Muscle layer of colon (tissue), 2 donors: ENCODE data around the gene ZNF438.

Experiments used
- H3K27ac ChIP-seq: one replicate; pipeline ENCODE4 v1.7.0; 2013; ENCODE audit warnings: low read depth, mild to moderate bottlenecking, low read length, moderate library complexity
- H3K27me3 ChIP-seq, 2 donors: one replicate each; pipeline ENCODE4 v1.7.0; 2013; ENCODE audit warnings: low read length in 2 of 2, mild to moderate bottlenecking in 2 of 2; ENCODE audit not compliant: insufficient read depth in 2 of 2, control insufficient read depth in 1 of 2
- H3K36me3 ChIP-seq: one replicate; pipeline ENCODE4 v1.7.0; 2013; ENCODE audit warnings: mild to moderate bottlenecking, low read length; ENCODE audit not compliant: insufficient read depth
- H3K4me1 ChIP-seq: one replicate; pipeline ENCODE4 v1.7.0; 2013; ENCODE audit warnings: mild to moderate bottlenecking, low read length; ENCODE audit not compliant: insufficient read depth
- H3K4me3 ChIP-seq, 2 donors: one replicate each; pipeline ENCODE4 v1.7.0; 2013; ENCODE audit warnings: low read length in 2 of 2, low read depth in 1 of 2, mild to moderate bottlenecking in 1 of 2, moderate library complexity in 1 of 2
- H3K9ac ChIP-seq: one replicate; pipeline ENCODE4 v1.7.0; 2013; ENCODE audit warnings: low read length
- H3K9me3 ChIP-seq: one replicate; pipeline ENCODE4 v1.7.0; 2013; ENCODE audit warnings: mild to moderate bottlenecking, low read length
- donor health status: abdominal sarcoma.
- donor health status: Adenocarcinoma of cecum.

ZNF438 gene

DNA sequence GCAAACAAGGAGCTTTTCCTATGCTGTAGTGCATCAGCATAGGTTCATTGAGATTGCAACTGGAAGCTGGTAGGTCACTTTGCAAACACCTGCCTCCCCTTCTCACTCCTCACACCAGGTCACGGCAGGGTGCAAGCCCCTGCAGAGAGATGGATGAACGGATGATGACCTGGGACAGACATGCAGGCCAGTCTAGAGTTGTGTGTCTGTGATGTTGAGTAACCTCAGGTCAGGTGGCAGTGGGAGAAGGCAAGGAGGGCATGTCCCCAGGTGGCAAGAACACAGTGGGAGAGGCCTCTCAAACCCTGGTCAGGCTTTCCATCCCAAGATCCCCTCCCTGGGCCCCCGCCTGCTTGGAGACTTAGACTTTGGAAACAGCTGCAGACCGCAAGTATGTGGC lies 205.0 kb downstream of the ZNF438 start:
- Histone ChIP-seq H3K36me3 (no peaks in the 10 kb centered on the region), H3K4me1 (peaks cover 11% of the 10 kb centered on the region), H3K4me3 (no peak overlapping the region), H3K27me3 (no peaks in the 10 kb centered on the region), H3K9me3 (no peaks in the 10 kb centered on the region), H3K27ac (no peak overlapping the region), H3K9ac (no peak overlapping the region)

DNA sequence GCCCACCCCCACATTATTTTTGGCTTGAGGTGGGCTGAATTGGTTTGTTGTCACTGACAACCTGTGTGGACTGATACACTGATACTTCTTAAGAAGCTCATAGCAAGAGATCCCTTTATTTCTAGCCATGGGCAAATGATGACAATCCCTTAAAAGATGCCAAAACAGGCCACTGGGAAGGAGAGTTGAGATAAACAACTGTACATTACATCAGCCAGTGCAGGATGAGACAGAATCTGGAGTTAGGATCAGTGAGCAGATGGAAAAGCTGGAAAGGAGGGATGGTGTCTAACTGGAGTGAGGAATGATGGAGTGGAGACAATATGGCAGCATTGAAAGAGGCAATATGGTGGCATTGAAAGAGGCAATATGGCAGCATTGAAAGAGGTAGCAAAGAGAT lies 206.2 kb downstream of the ZNF438 start:
- no peaks in the 10 kb centered on the region for H3K27me3 ChIP-seq
- H3K9me3 ChIP-seq = no peaks in the 10 kb centered on the region
- no peak overlapping the region for H3K27ac ChIP-seq
- H3K4me3 ChIP-seq = no peak overlapping the region
- H3K9ac ChIP-seq = no peak overlapping the region
- no peaks in the 10 kb centered on the region for H3K36me3 ChIP-seq
- H3K4me1 ChIP-seq = peaks cover 15% of the 10 kb centered on the region

DNA sequence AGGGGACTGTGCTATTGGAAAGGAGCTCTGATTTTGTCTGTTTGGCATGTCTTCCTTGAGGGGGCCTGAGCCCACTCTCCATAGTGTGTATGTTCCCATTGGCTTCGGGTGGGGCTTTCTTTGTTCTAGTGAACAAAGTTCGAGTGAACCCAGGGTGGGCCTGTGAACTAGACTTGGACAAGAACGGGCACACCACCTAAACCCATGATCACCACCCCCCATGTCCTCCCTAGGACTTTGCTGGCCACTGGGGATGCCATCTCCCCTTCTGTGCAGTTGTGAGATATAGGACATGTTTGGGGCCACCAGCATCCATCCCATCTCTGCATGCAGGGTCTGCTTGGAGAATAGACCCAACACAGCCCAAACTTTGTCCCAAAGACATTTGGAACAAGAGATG lies 206.6 kb downstream of the ZNF438 start:
- Histone ChIP-seq H3K36me3 (no peaks in the 10 kb centered on the region), H3K4me1 (peaks cover 20% of the 10 kb centered on the region), H3K9ac (no peak overlapping the region), H3K4me3 (no peak overlapping the region), H3K27me3 (no peaks in the 10 kb centered on the region), H3K9me3 (no peaks in the 10 kb centered on the region), H3K27ac (no peak overlapping the region)

DNA sequence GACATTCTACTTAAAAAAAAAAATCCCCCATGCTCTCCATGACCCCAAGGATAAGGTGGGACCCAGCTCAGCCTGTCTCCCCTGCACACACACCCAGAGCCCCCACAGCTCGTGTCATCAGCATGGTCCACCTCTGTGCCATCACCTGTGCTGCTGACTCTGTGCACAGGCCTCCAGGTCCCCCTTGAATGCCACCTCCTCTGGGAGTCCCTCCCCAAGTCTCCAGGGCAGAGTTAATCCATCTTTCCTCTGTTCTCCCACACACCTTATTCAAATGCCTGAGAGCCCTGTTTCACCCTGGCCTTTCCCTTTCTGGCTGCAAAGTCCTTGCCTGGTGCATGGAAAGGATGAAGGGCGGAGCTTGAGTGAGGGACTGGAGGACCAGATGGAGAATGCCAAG lies 208.0 kb downstream of the ZNF438 start:
- Histone ChIP-seq H3K36me3 (no peaks in the 10 kb centered on the region), H3K27ac (no peak overlapping the region), H3K4me1 (peaks cover 34% of the 10 kb centered on the region), H3K9ac (no peak overlapping the region), H3K4me3 (no peak overlapping the region), H3K27me3 (no peaks in the 10 kb centered on the region), H3K9me3 (no peaks in the 10 kb centered on the region)

DNA sequence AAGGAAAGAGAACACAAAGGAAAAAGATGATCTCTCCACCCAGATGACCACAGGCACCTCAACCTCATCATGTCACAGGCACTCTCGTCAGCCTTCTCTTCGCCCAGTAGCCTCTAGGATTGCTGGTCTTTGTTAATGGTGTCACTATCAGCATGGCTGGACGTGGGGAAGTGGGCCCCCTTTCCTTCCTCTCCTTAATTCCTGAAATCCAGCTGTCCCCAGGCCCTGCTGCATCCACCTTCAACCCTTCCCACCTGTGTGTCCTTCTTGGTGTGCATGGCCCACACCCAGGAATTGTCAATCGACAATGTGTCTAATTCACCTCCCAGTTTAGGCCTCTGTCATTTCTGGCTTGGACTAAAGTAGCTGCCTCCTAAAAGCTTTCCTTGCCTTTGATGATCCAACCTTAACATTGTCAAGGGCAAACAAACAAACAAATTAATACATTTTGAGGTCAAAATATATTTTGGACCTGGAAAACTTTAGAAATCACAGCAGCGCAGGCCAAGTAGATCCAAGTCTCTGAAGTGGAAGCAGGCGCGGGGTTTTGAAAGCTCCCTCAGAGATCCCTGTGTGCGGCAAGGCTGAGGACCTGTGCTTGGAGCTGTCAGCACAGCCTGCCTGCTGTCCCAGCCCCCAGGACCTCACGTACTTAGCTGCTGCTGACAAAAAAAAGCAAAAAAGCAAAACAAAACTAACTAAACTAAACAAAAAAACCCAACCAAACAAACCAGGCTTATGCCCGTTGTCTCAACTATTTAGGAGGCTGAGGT lies 208.8 kb downstream of the ZNF438 start:
- no peak overlapping the region for H3K9ac ChIP-seq
- H3K4me1 ChIP-seq = peaks cover 41% of the 10 kb centered on the region
- H3K9me3 ChIP-seq = no peaks in the 10 kb centered on the region
- no peak overlapping the region for H3K27ac ChIP-seq
- H3K27me3 ChIP-seq = no peaks in the 10 kb centered on the region
- no peak overlapping the region for H3K4me3 ChIP-seq
- H3K36me3 ChIP-seq = no peaks in the 10 kb centered on the region

DNA sequence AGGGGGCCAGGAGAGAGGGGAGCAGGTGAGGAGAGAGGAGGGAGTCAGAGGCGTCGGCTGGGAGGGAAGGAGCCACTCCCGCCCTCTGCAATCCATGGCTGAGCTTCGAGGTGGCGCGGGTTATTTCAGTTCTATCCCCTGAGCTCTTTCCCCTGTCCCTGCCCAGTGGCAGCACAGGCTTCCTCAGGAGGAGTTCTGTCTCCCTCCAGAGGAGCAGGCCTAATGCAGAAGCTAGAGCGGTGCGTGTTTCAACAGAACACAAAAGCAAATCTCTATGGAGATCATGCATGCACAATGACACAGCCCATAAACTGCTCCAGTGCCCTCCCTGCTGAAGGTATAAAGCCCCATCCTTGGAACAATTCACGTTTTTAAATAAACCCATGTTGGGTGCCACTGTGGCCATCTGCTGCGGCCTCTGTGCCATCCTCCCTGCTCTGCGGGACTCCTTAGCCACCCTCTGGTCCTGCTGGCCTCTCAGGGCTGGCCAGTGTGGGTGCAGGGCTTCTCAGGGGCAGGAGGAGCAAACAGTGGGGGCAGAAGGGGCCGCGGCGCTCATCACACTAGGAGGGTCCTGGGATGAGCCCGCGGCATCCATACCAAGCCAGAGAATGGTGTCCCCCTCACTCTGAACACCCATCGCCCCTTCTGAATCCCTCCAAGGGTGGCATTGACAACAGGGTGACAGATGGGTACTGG lies 209.5 kb downstream of the ZNF438 start:
- H3K36me3 ChIP-seq = no peaks in the 10 kb centered on the region
- H3K4me1 ChIP-seq = peaks cover 48% of the 10 kb centered on the region
- no peak overlapping the region for H3K4me3 ChIP-seq
- no peaks in the 10 kb centered on the region for H3K9me3 ChIP-seq
- no peak overlapping the region for H3K9ac ChIP-seq
- no peaks in the 10 kb centered on the region for H3K27me3 ChIP-seq
- peak overlapping the region; percentile 56 for H3K27ac ChIP-seq

DNA sequence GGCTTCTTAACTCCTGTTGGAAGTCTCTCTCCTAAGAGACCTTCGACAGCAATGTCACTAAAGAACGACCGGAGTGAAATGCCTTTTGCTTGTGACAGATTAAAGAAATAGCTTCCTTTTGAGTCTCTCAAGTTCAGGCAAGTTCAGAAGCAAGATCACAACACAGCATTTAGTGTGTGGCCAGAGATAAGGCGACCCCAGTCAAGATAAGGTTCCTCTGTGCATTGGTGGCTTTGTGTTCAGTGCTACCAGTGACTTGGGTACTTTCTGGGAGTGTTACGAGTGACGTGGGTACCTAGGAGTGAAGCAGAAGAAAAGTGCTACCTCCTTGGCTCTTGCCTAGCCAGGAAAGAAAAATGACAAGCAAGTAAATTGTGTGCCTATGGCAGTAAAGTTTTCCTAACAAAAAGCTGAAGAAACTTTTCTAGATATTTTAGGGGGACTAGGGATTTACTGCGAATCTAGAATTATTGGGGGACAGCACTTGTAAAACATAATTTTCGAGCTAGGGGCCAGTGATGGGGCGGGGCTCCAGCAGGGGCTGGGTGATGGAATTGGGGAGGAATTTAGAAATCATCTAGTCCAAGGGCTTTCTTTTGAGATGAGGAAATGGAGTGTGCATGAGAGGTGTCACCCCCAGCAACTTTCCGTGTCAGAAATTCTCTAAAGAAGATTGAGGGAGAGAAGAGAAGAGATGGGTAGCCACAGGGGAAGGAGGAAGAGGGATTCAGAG lies 210.2 kb downstream of the ZNF438 start:
- Histone ChIP-seq H3K4me1 (peaks cover 53% of the 10 kb centered on the region), H3K27ac (peak overlapping the region; percentile 56), H3K36me3 (no peaks in the 10 kb centered on the region), H3K27me3 (no peaks in the 10 kb centered on the region), H3K4me3 (no peak overlapping the region), H3K9ac (no peak overlapping the region), H3K9me3 (no peaks in the 10 kb centered on the region)

DNA sequence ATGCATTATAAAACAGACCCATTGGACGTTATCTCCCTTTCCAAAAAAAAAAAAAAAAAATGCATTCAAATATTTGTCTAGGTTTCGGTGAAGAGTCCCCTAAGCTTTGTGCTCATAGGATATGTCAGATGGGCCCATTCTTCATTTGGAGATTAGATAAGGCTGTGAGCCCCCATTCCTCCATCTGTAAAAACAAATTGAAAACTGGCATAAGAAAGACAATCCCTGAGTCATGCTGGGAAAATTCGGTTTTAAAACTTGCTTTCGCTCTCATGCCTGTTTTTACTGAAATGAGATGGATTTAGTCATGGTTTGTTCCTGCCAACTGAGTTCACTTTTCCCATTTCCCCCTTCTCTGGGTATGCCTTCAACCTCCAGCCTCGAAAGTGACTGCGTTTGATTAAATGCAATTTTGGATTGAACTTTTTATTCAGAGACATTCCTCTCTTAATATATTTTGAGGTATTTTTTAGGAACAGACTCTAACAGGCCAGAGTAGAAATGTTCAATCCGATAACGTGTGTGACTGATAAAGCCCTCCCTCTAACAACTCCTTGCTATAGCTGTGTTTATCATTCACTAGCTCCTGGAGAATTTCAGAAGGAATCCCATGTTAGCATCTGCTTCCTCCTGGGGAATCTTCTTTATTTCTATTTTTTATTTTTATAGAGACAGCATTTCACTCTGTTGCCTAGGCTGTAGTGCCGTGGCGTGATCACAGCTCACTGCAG lies 211.2 kb downstream of the ZNF438 start:
- H3K9ac ChIP-seq = peak overlapping the region; percentile 24
- H3K4me1 ChIP-seq = peaks cover 61% of the 10 kb centered on the region
- peak overlapping the region in 1 of 2 donors; percentile 49 for H3K4me3 ChIP-seq
- peak overlapping the region; percentile 77 for H3K27ac ChIP-seq
- no peaks in the 10 kb centered on the region for H3K36me3 ChIP-seq
- H3K9me3 ChIP-seq = no peaks in the 10 kb centered on the region
- H3K27me3 ChIP-seq = no peaks in the 10 kb centered on the region

DNA sequence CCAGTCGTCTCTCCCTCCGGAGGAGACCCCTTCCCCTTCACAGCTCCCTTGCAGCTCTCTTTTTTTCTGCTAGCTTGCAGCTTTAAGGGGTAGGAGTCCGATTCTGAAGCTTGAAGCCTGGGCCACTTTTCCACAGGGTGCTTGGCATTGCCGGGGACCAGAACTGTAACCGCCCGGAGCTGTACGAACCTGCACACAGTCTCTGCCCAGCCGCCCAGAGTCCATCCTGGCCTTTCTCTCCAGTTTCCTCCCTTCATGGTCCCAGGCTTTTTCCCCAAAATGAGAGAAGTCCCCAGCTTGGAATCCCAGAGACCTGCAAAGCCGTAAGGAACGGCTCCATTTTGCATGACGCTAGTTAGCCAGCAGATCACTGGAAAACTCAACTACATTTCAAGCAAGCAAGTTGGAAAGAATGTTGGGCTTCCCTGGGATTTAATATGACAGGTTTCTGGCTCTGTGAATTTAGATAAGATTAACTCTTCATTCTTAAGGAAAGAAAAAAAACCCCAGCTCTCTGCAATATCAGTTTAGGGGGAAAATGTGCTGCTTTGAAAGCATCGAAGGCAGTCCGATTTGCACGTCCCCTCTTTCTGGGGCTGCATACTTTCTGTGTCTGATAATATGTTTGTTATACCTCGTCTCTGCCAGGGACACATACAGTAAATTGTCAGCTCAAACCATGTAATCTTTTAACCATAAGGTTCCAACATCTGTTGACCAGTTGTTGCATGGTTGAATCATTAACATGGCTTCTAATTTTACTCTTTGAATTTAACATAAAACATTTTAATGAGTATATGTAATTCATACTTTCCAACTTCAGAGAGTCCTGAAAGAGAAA lies 212.1 kb downstream of the ZNF438 start:
- H3K9ac ChIP-seq = peak overlapping the region; percentile 24
- no peaks in the 10 kb centered on the region for H3K9me3 ChIP-seq
- H3K36me3 ChIP-seq = no peaks in the 10 kb centered on the region
- H3K4me1 ChIP-seq = peaks cover 67% of the 10 kb centered on the region
- peak overlapping the region; percentile 77 for H3K27ac ChIP-seq
- peak overlapping the region; percentile 2 to 49 for H3K4me3 ChIP-seq
- no peaks in the 10 kb centered on the region for H3K27me3 ChIP-seq

DNA sequence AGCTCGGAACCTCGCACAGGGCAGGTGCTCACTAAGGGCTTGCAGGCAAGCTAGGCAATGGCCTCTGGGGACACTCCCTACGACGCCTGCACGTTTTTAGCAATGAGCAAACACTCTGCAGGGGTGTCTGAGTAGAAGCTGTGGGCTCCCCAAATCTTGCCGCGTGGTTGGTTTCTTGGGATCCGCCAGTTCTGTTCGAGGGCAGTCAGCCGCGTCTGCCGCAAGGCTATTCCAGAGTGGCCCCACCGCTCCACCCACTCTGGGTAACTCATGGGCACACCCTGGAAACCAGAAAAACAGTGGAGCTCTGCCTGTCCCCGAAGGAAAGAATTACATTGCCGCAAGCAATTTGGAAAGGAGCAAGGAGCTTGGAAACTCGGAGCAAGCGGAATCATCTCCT lies 212.8 kb downstream of the ZNF438 start:
- peak overlapping the region in 1 of 2 donors; percentile 49 for H3K4me3 ChIP-seq
- no peaks in the 10 kb centered on the region for H3K9me3 ChIP-seq
- peaks cover 75% of the 10 kb centered on the region for H3K4me1 ChIP-seq
- H3K27me3 ChIP-seq = no peaks in the 10 kb centered on the region
- peak overlapping the region; percentile 77 for H3K27ac ChIP-seq
- no peak overlapping the region for H3K9ac ChIP-seq
- no peaks in the 10 kb centered on the region for H3K36me3 ChIP-seq
